NCI-H524 (cell line): ENCODE data around the gene NEK9.
"Not testable (repeated sequence)": the region's sequence is repeated elsewhere in the genome, so short reads cannot be mapped to it uniquely, and the experiment has no call there.

Experiments
- DNase-seq, 2 experiments: peaks; one replicate each; lab custom pipeline; 2025; lab: John Stamatoyannopoulos, UW

The NEK9 gene

GRCh38 chr14:75126679-75127473, at the start of gene NEK9:
Gene NEK9, minus strand, starts transcription at chr14:75127048. Its CDS starts 127 bp downstream, at chr14:75126921.
- DNase-seq, result peak; percentile 82 to 96

- DNase-seq, result peak; percentile 97
Measured at GRCh38 chr14:75176142-75176820, 49.4 kb upstream of the NEK9 start, which contains the start of gene TMED10. Gene TMED10, minus strand, starts transcription at chr14:75176612. Its CDS starts 33 bp downstream, at chr14:75176579.

GRCh38 chr14:75175677-75176141, 48.9 kb upstream of the NEK9 start:
- DNase-seq, result peak in 1 of 2 experiments; percentile 52

GRCh38 chr14:75174066-75174465, 47.2 kb upstream of the NEK9 start:
- DNase-seq, result no peak

GRCh38 chr14:75170772-75171171, 43.9 kb upstream of the NEK9 start:
- peak; percentile 25 to 65 for DNase-seq

GRCh38 chr14:75168586-75169335, 41.9 kb upstream of the NEK9 start:
- DNase-seq, result no peak

- no peak for DNase-seq
Measured at GRCh38 chr14:75167325-75167724, 40.5 kb upstream of the NEK9 start.

- no peak for DNase-seq
Measured at GRCh38 chr14:75165586-75166391, 38.9 kb upstream of the NEK9 start.

GRCh38 chr14:75164809-75165208, 38.0 kb upstream of the NEK9 start:
- DNase-seq, result peak in 1 of 2 experiments; percentile 18

GRCh38 chr14:75163677-75164076, 36.8 kb upstream of the NEK9 start:
- no peak for DNase-seq

GRCh38 chr14:75162631-75163030, 35.8 kb upstream of the NEK9 start:
- DNase-seq, result no peak

- no peak for DNase-seq
Measured at GRCh38 chr14:75158843-75159614, 32.2 kb upstream of the NEK9 start.

GRCh38 chr14:75156901-75157300, 30.1 kb upstream of the NEK9 start:
- no peak for DNase-seq

- DNase-seq, result no peak
Measured at GRCh38 chr14:75156111-75156510, 29.3 kb upstream of the NEK9 start.

GRCh38 chr14:75155169-75155568, 28.3 kb upstream of the NEK9 start:
- DNase-seq, result no peak

- no peak for DNase-seq
Measured at GRCh38 chr14:75153295-75153694, 26.4 kb upstream of the NEK9 start.

GRCh38 chr14:75151851-75152250, 25.0 kb upstream of the NEK9 start:
- DNase-seq, result no peak

GRCh38 chr14:75150637-75151036, 23.8 kb upstream of the NEK9 start:
- DNase-seq, result not testable (repeated sequence)

- no peak for DNase-seq
Measured at GRCh38 chr14:75150150-75150549, 23.3 kb upstream of the NEK9 start.

- DNase-seq, result no peak
Measured at GRCh38 chr14:75147423-75148071, 20.7 kb upstream of the NEK9 start.
